Measurements from ENCODE around the gene WWOX. TPM values are rescaled to one million over a fixed set of nuclear protein-coding genes. Genes with fewer than 3 reads are reported as not detected.
A peak's percentile ranks its signal among the peaks of the same experiment; 100 is the strongest.

The WWOX gene
- total RNA-seq, 6 donors from 2014 or later, result 18.7 to 167 (median 31.0) TPM

DNA sequence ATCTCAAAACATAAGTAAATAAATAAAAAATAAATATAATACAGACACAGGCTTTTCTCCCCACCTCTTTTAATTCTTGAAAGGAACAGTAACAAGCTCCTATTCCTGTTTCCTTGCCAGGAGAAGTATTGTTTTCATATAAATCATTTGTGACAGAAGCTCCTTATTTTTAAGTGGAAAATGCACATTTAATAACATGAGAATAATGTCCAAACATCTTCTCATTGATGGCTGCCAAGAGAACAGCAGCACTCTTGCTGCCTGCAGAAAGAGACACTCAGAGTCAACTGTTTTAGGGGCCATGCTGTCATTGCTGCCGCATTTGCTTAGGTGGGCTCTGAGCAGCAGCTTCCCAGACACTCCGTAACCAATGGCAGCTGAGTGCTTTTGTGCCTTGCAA, 580.1 kb downstream of the WWOX start:
- H3K27me3 ChIP-seq, result no peaks in the 10 kb centered on the region
- ATAC-seq (ENCODE audit: low FRiP score in 2 of 2), result no peak
- H3K4me3 ChIP-seq, result no peak overlapping the region
- H3K27ac ChIP-seq, result no peak overlapping the region
- TF ChIP-seq POLR2A (IDR thresholded peaks at IDR 0.05) (no peak), CTCF (IDR thresholded peaks at IDR 0.05) (no peak), POLR2AphosphoS5 (IDR thresholded peaks at IDR 0.05) (no peak), EP300 (IDR thresholded peaks at IDR 0.05) (no peak)
- no peaks in the 10 kb centered on the region for H3K36me3 ChIP-seq
- WGBS, 2 donors, result 94 to 95% methylated on average over 2 of the region's 2 CpGs
- H3K9me3 ChIP-seq, result no peaks in the 10 kb centered on the region
- H3K4me1 ChIP-seq, result no peaks in the 10 kb centered on the region
- no peak for DNase-seq

GRCh38 chr16:78681743-78682142, 582.3 kb downstream of the WWOX start:
- Histone ChIP-seq H3K36me3 (no peaks in the 10 kb centered on the region), H3K9me3 (no peaks in the 10 kb centered on the region), H3K4me3 (no peak overlapping the region), H3K27ac (no peak overlapping the region), H3K4me1 (peaks cover 0 to 4% (median 0%) of the 10 kb centered on the region in 4 donors), H3K27me3 (no peaks in the 10 kb centered on the region)
- DNase-seq (no peak), ATAC-seq (ENCODE audit: low FRiP score in 2 of 2) (no peak)
- 84 to 97% methylated on average over 8 of the region's 8 CpGs for WGBS, 2 donors
- TF ChIP-seq POLR2AphosphoS5 (IDR thresholded peaks at IDR 0.05), result no peak
- TF ChIP-seq CTCF (IDR thresholded peaks at IDR 0.05), result no peak

- peak; percentile 21 to 83 for ATAC-seq (ENCODE audit: low FRiP score in 2 of 2)
- no peaks in the 10 kb centered on the region for H3K36me3 ChIP-seq
- peaks cover 0 to 4% (median 0%) of the 10 kb centered on the region in 4 donors for H3K4me1 ChIP-seq
- 72 to 76% methylated on average over 7 to 8 of the region's 8 CpGs for WGBS, 2 donors
- no peaks in the 10 kb centered on the region for H3K9me3 ChIP-seq
- H3K27ac ChIP-seq, result peak overlapping the region; percentile 2 to 46 (median 18)
- TF ChIP-seq POLR2AphosphoS5 (IDR thresholded peaks at IDR 0.05) (peak; percentile 24 to 32), CTCF (IDR thresholded peaks at IDR 0.05) (no peak)
- DNase-seq, result peak; percentile 21 to 22
- H3K4me3 ChIP-seq, result no peak overlapping the region
- no peaks in the 10 kb centered on the region for H3K27me3 ChIP-seq
Observed at GRCh38 chr16:78684030-78684611, 584.7 kb downstream of the WWOX start.

- 81% methylated on average over 5 of the region's 5 CpGs for WGBS, 2 donors
- peak overlapping the region; percentile 2 to 46 (median 6) for H3K27ac ChIP-seq
- peak in 1 of 2 donors; percentile 85 for ATAC-seq (ENCODE audit: low FRiP score in 2 of 2)
Observed at GRCh38 chr16:78684655-78685375, 585.4 kb downstream of the WWOX start.

More at GRCh38 chr16:78684655-78685375, 585.4 kb downstream of the WWOX start:
- no peaks in the 10 kb centered on the region for H3K36me3 ChIP-seq
- no peaks in the 10 kb centered on the region for H3K27me3 ChIP-seq
- H3K4me1 ChIP-seq, result peaks cover 0 to 4% (median 0%) of the 10 kb centered on the region in 4 donors
- no peak for TF ChIP-seq CTCF (IDR thresholded peaks at IDR 0.05)
- TF ChIP-seq EP300 (IDR thresholded peaks at IDR 0.05), result no peak
- no peak for TF ChIP-seq POLR2AphosphoS5 (IDR thresholded peaks at IDR 0.05)
- TF ChIP-seq POLR2A (IDR thresholded peaks at IDR 0.05), result no peak
- H3K9me3 ChIP-seq, result no peaks in the 10 kb centered on the region
- no peak overlapping the region for H3K4me3 ChIP-seq
- DNase-seq, result no peak
